Stimulated activated effector memory CD8-positive, alpha-beta T cell treated with anti-CD3 and anti-CD28 coated beads, Interleukin-12 subunit alpha, Interleukin-12 subunit beta, amount 100 ng/mL, for 72 hours (primary cell): ENCODE measurements around the gene CAMK2B.

Source experiments
- ATAC-seq: fragments of 150-1000 bp; cut with Tn5 transposase; 2 replicates; pipeline ENCODE4 v1.10.0; 2021
- DNase-seq, 2 donors: peaks; one replicate each; pipeline ENCODE4 v3.0.0; 2021 to 2022; ENCODE audit warnings: low spot score in 2 of 2
- H3K27ac Mint-ChIP-seq: one replicate; pipeline ENCODE4 v1.8.0; 2022; ENCODE audit warnings: mild to moderate bottlenecking, mixed read lengths
- H3K36me3 Mint-ChIP-seq: one replicate; pipeline ENCODE4 v1.8.0; 2022; ENCODE audit warnings: mild to moderate bottlenecking, mixed read lengths
- H3K4me1 Mint-ChIP-seq: one replicate; pipeline ENCODE4 v1.8.0; 2022; ENCODE audit warnings: mixed read lengths
- H3K4me3 Mint-ChIP-seq: one replicate; pipeline ENCODE4 v1.8.0; 2022; ENCODE audit warnings: mild to moderate bottlenecking, mixed read lengths
- H3K9me3 Mint-ChIP-seq: one replicate; pipeline ENCODE4 v1.8.0; 2022; ENCODE audit warnings: mixed read lengths

The CAMK2B gene

DNA sequence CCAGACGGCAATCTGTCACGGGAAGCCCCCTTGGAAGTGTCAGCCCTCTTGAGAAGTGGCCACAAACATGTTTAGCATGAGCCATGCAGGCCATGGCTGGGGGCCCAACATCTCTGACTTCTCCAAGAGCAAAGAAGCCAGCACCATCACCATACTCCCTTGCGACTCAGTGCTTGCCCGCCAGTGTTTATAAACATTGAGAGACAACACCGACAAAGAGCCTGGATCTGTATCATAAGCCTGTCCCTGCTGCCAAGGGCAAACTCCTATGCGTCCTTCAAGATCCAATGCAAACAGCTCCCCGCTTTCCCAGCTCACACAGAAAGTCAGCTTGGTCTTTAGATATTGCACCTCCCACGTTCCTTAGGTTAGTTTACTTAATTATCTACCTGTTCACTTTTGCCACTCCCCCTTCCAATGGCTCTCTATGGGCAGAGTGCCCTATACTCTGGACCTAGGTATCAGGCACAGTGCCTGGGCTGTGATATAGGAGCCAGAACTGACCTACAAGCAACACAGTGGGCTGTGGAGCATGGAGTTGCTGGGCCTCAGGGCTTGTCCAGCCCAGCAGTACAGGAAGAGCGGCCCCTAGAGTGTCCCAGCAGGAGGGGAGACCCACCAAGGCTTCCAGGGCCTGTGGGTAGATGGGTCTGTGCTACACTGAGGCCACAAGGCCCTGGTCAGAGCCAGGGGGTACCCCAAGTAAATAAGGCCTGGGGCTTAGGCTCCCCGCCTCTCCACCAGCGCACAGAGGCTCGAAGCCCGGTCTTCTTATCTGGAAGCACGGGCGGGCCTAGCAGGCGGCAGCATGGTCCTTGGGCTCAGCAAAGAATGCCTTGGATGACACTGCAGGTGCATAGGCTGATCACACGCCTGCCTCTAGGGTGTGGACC lies 37.7 kb downstream of the CAMK2B start:
- Mint-ChIP-seq H3K4me3 (no peak overlapping the region), H3K36me3 (no peaks in the 10 kb centered on the region), H3K9me3 (no peaks in the 10 kb centered on the region), H3K27ac (no peak overlapping the region), H3K4me1 (no peaks in the 10 kb centered on the region)
- DNase-seq (no peak), ATAC-seq (no peak)

DNA sequence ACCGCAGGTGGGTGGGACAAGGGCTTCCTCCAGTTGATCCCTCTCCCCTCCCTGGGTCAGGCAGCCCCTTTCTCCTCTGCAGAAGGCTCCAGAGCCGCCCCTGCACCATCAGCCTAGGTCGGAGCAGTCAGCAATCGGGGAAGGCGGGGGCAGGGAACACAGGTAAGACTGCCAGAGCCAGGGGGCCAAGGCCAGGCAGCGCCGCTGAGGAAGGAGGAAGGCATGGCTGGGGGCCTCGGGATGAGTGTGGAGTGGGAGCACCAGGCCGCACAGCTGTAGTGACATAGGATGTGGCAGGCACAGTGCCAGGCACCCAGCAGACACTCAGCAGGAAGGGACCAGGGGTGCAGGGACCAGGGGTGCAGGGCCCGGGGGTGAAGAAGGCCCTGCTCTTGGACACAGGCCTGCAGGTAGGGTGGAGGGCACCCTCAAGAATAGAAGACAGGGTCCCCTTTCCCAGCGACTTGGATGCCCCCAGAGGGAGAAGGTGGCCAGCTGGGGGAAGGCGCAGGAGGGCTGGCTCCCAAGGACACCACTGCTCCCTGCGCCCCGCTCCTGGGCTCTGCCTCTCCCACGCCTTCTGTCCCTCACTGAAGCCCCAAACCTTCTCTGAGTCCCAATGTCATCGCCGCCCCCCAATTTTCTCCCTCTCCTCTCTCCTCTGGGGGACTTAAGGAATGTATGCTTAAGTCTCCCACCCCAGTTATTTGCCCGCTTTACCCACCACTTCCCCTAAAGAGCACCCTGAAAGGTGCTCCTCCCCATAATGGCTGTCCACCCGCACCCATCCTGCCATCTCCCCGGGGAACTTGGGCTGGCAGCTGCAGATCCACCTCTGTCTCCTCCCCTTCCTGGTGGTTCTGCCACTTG lies 38.5 kb downstream of the CAMK2B start:
- Mint-ChIP-seq H3K4me1 (no peaks in the 10 kb centered on the region), H3K36me3 (no peaks in the 10 kb centered on the region), H3K27ac (no peak overlapping the region), H3K9me3 (no peaks in the 10 kb centered on the region), H3K4me3 (no peak overlapping the region)
- ATAC-seq = no peak
- no peak for DNase-seq

GRCh38 chr7:44286182-44286617 lies 39.2 kb downstream of the CAMK2B start:
- Mint-ChIP-seq H3K9me3 (no peaks in the 10 kb centered on the region), H3K27ac (no peak overlapping the region), H3K36me3 (no peaks in the 10 kb centered on the region), H3K4me1 (no peaks in the 10 kb centered on the region), H3K4me3 (no peak overlapping the region)
- no peak for DNase-seq
- ATAC-seq = no peak

GRCh38 chr7:44285561-44285960 lies 39.8 kb downstream of the CAMK2B start:
- Mint-ChIP-seq H3K9me3 (no peaks in the 10 kb centered on the region), H3K4me3 (no peak overlapping the region)

GRCh38 chr7:44284881-44285541 lies 40.4 kb downstream of the CAMK2B start:
- no peak overlapping the region for H3K4me3 Mint-ChIP-seq

More at GRCh38 chr7:44285561-44285960, 39.8 kb downstream of the CAMK2B start:
- Mint-ChIP-seq H3K36me3 (no peaks in the 10 kb centered on the region), H3K27ac (no peak overlapping the region), H3K4me1 (no peaks in the 10 kb centered on the region)
- DNase-seq = no peak
- no peak for ATAC-seq

DNA sequence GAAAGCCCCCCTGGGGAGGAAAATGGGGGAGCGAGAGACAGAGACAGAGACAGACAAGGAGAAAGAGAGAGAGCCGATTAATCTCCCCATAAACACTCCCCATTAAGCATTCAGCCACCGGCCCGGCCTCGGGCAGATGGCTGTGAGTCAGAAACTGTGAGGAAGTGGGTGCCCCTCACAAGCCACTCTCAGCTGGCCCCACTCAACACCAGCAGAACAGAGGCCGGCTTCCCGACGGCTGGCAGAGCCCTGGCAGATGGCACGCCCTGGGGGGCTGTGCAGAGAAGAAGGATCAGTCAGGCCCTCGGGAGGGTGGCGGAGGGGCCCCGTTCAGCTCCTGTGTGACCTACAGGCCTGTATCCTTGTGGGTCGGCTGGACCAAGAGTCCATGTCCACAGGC lies 41.2 kb downstream of the CAMK2B start:
- Mint-ChIP-seq H3K27ac (no peak overlapping the region), H3K4me1 (no peaks in the 10 kb centered on the region), H3K36me3 (no peaks in the 10 kb centered on the region), H3K4me3 (no peak overlapping the region), H3K9me3 (no peaks in the 10 kb centered on the region)
- no peak for ATAC-seq
- DNase-seq = no peak

More at GRCh38 chr7:44284881-44285541, 40.4 kb downstream of the CAMK2B start:
- Mint-ChIP-seq H3K9me3 (no peaks in the 10 kb centered on the region), H3K36me3 (no peaks in the 10 kb centered on the region), H3K4me1 (no peaks in the 10 kb centered on the region), H3K27ac (no peak overlapping the region)
- ATAC-seq = no peak
- no peak for DNase-seq

GRCh38 chr7:44283381-44284211 lies 41.8 kb downstream of the CAMK2B start:
- H3K4me3 Mint-ChIP-seq = no peak overlapping the region
- H3K9me3 Mint-ChIP-seq = no peaks in the 10 kb centered on the region
- H3K27ac Mint-ChIP-seq = no peak overlapping the region
- ATAC-seq = no peak
- no peaks in the 10 kb centered on the region for H3K36me3 Mint-ChIP-seq
- no peaks in the 10 kb centered on the region for H3K4me1 Mint-ChIP-seq
- no peak for DNase-seq

DNA sequence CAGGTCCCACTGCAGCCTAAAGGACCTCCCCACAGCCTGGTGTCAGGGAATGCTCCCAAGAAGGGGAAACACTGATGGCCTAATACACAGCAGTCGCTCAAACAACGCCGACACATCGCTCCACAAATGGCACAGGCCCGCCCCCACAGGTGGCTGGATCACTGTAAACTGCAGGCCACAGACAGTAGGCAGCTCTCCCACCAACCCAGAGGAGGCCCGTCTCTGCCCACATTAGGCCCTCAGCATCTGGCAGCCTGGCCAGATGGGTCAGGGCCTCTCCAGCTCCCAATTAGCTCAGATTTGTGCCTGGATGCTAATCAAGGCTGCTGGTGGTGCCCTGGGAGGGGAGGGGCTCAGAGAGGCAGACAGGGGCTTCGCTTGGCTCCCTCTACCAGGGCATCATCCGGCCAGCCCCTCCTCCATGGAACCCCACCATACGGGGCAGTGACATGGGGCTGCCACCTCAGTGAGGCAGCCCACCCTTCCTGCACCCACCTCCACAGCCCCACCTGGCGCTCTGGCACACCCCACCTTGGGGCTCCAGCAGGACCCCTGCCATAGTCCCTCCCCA lies 42.7 kb downstream of the CAMK2B start:
- Mint-ChIP-seq H3K4me1 (no peaks in the 10 kb centered on the region), H3K27ac (no peak overlapping the region), H3K4me3 (no peak overlapping the region), H3K9me3 (no peaks in the 10 kb centered on the region), H3K36me3 (no peaks in the 10 kb centered on the region)
- ATAC-seq = no peak
- DNase-seq = no peak

GRCh38 chr7:44281811-44282600 lies 43.4 kb downstream of the CAMK2B start:
- Mint-ChIP-seq H3K27ac (peak overlapping the region; percentile 54), H3K4me1 (no peaks in the 10 kb centered on the region), H3K9me3 (no peaks in the 10 kb centered on the region), H3K36me3 (no peaks in the 10 kb centered on the region), H3K4me3 (no peak overlapping the region)
- DNase-seq = no peak
- no peak for ATAC-seq

- Mint-ChIP-seq H3K4me1 (no peaks in the 10 kb centered on the region), H3K4me3 (no peak overlapping the region), H3K9me3 (no peaks in the 10 kb centered on the region), H3K27ac (peak overlapping the region; percentile 54), H3K36me3 (no peaks in the 10 kb centered on the region)
- no peak for DNase-seq
- ATAC-seq = no peak
Observed at GRCh38 chr7:44280993-44281721, 44.2 kb downstream of the CAMK2B start.

DNA sequence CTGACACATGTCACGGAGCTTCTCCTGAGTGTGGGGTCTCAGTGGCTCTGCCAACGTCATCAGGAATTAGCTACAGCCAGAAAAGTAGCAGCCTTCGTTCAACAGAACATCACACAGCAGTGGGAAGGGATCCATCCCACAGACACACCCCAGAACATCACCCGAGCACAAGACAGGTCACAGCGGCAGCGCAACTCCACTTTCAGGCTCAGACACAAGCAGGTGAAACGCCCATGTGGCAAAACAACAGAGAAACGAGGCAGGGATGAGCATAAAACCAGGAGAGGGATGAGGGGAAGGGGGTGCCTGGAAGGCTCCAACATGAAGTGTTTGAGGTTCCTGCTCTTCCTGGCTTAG lies 44.8 kb downstream of the CAMK2B start:
- no peak for ATAC-seq
- Mint-ChIP-seq H3K4me1 (no peaks in the 10 kb centered on the region), H3K27ac (no peak overlapping the region)

GRCh38 chr7:44279731-44280505 lies 45.5 kb downstream of the CAMK2B start:
- H3K4me1 Mint-ChIP-seq = no peaks in the 10 kb centered on the region
- ATAC-seq = no peak
- H3K36me3 Mint-ChIP-seq = no peaks in the 10 kb centered on the region
- no peak overlapping the region for H3K27ac Mint-ChIP-seq
- no peaks in the 10 kb centered on the region for H3K9me3 Mint-ChIP-seq
- no peak overlapping the region for H3K4me3 Mint-ChIP-seq
- DNase-seq = no peak

More for the DNA sequence above, 44.8 kb downstream of the CAMK2B start:
- no peak for DNase-seq
- H3K4me3 Mint-ChIP-seq = no peak overlapping the region
- no peaks in the 10 kb centered on the region for H3K36me3 Mint-ChIP-seq
- H3K9me3 Mint-ChIP-seq = no peaks in the 10 kb centered on the region

GRCh38 chr7:44279286-44279685 lies 46.1 kb downstream of the CAMK2B start:
- DNase-seq = no peak
- Mint-ChIP-seq H3K4me1 (no peaks in the 10 kb centered on the region), H3K36me3 (no peaks in the 10 kb centered on the region), H3K4me3 (no peak overlapping the region), H3K27ac (no peak overlapping the region), H3K9me3 (no peaks in the 10 kb centered on the region)
- ATAC-seq = no peak
